ENCODE results near the gene ACOT7.

DNA sequence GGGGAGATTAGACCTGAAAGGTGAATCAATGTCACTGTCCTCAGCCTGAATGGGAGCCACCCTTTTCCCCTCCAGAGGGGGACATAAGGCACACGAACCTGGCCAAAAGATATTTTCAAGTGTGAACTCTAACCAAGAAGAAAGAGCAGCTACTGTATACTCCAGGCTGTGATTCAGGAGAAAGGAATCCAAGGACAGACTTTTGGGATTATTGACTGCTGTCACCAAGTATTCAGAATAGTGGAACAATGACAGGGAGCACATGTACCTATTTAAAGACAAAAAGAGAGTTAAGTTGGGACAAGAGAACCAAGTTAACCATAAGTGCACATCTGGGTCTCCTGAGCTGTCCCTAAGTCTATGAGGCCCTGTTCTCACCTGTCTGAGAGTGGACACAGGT lies 160.2 kb downstream of the ACOT7 start:
- TF ChIP-seq, protein P1, sequence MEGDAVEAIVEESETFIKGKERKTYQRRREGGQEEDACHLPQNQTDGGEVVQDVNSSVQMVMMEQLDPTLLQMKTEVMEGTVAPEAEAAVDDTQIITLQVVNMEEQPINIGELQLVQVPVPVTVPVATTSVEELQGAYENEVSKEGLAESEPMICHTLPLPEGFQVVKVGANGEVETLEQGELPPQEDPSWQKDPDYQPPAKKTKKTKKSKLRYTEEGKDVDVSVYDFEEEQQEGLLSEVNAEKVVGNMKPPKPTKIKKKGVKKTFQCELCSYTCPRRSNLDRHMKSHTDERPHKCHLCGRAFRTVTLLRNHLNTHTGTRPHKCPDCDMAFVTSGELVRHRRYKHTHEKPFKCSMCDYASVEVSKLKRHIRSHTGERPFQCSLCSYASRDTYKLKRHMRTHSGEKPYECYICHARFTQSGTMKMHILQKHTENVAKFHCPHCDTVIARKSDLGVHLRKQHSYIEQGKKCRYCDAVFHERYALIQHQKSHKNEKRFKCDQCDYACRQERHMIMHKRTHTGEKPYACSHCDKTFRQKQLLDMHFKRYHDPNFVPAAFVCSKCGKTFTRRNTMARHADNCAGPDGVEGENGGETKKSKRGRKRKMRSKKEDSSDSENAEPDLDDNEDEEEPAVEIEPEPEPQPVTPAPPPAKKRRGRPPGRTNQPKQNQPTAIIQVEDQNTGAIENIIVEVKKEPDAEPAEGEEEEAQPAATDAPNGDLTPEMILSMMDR (IDR thresholded peaks at IDR 0.05): no peak
- no peak for TF ChIP-seq POLR2A (IDR thresholded peaks at IDR 0.05)

Measured in testis (tissue), 2 donors.